Upper lobe of left lung (tissue), 4 donors: ENCODE results near the gene ACAP3.

Source experiments
- EP300 ChIP-seq, 4 donors: sonication (generic); formaldehyde crosslinking; IDR thresholded peaks; one replicate each; pipeline ENCODE4 v1.5.1; 2017; ENCODE audit warnings: antibody characterized with exemption in 4 of 4, control low read depth in 2 of 4
- POLR2A ChIP-seq, 4 donors: fragments of 450-650 bp; IDR thresholded peaks; one replicate each; pipeline ENCODE4 v1.5.1; 2016 to 2017; ENCODE audit warnings: antibody characterized with exemption in 4 of 4, mild to moderate bottlenecking in 2 of 4
- TF ChIP-seq, protein P1 (sequence below), 6 experiments: fragments of 450-650 bp in 4 of 6; fragments of 200-600 bp in 2 of 6; sonication (generic) in 2 of 6; IDR thresholded peaks; one replicate each; pipeline ENCODE4 v1.5.1; 2016 to 2019; ENCODE audit warnings: antibody characterized with exemption in 6 of 6

DNA sequence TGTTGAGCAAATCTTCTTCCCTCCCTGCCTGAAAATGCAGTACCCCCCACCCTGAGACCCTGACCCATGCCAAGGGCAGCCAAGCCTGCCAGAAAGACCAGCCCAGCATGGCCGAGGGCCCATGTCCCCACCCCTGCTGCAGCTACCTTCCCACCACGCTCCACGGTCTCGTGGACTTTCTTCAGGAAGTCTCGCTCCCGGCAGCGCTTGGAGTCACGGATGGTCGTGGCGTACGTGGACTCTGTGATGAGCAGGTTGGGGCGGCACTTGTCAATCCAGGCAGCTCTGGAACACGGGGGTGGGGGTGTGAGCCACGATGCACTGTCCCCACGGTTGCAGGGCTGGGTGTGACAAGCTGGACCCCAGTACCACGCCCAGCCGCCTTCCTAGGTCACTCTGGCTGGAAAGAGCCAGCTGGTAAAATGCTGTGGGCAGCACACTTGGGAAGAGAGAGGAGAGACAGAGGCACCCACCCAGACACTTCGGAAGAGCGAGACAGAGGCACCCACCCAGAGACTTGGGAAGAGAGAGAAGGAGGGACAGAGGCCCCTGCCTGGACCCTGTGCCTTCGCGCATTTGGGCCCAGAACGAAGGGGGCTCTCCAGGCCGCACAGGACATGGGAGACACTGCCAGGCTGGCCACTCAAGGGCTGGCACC, 7.1 kb upstream of the ACAP3 start:
- TF ChIP-seq EP300 (IDR thresholded peaks at IDR 0.05) (no peak), POLR2A (IDR thresholded peaks at IDR 0.05) (no peak)
- TF ChIP-seq, protein P1, sequence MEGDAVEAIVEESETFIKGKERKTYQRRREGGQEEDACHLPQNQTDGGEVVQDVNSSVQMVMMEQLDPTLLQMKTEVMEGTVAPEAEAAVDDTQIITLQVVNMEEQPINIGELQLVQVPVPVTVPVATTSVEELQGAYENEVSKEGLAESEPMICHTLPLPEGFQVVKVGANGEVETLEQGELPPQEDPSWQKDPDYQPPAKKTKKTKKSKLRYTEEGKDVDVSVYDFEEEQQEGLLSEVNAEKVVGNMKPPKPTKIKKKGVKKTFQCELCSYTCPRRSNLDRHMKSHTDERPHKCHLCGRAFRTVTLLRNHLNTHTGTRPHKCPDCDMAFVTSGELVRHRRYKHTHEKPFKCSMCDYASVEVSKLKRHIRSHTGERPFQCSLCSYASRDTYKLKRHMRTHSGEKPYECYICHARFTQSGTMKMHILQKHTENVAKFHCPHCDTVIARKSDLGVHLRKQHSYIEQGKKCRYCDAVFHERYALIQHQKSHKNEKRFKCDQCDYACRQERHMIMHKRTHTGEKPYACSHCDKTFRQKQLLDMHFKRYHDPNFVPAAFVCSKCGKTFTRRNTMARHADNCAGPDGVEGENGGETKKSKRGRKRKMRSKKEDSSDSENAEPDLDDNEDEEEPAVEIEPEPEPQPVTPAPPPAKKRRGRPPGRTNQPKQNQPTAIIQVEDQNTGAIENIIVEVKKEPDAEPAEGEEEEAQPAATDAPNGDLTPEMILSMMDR (IDR thresholded peaks at IDR 0.05): no peak
